ENCODE measurements around the gene RAB8A.

GRCh38 chr19:16175954-16176353 lies 64.3 kb downstream of the RAB8A start:
- TF ChIP-seq CTCF (IDR thresholded peaks at IDR 0.05; ENCODE audit: poor library complexity, severe bottlenecking) (no peak), TAF1 (IDR thresholded peaks at IDR 0.05; ENCODE audit: low read depth) (no peak), POLR2AphosphoS5 (IDR thresholded peaks at IDR 0.05) (no peak), REST (IDR thresholded peaks at IDR 0.05; ENCODE audit: borderline replicate concordance) (no peak), EZH2 (IDR thresholded peaks at IDR 0.05; ENCODE audit: borderline replicate concordance, insufficient read depth, low read length, poor library complexity, severe bottlenecking) (no peak)

Measured in neural cell (in vitro differentiated cells).